Astrocyte of the cerebellum (primary cell): ENCODE results near the gene PLPPR4.

Experiments used
- DNase-seq: peaks from one replicate; pipeline ENCODE4 v3.0.0-alpha.2; 2011; ENCODE audit warnings: low read depth
- H3K4me3 ChIP-seq: 2 replicates; pipeline ENCODE4 v1.5.1; 2011; ENCODE audit warnings: mild to moderate bottlenecking, low read depth, low read length, moderate library complexity
- CTCF ChIP-seq: IDR thresholded peaks from 2 replicates; pipeline ENCODE4 v1.5.1; 2012; ENCODE audit warnings: low read length, low read depth, moderate library complexity, mild to moderate bottlenecking; ENCODE audit errors: missing control alignments
- in situ Hi-C: cut with HindIII; loops from 2 replicates; pipeline ENCODE4 v1.10.0; 2017; ENCODE audit warnings: low sequenced_read_pairs

The PLPPR4 gene

GRCh38 chr1:99227056-99227897 is 37.0 kb upstream of the PLPPR4 start:
- in situ Hi-C loops = no loop called here
- no peak for TF ChIP-seq CTCF
- no peak for DNase-seq

GRCh38 chr1:99228153-99228552 is 36.1 kb upstream of the PLPPR4 start:
- no peak for TF ChIP-seq CTCF
- H3K4me3 ChIP-seq = no peak overlapping the region
- in situ Hi-C loops = no loop called here
- DNase-seq = no peak

More at GRCh38 chr1:99227056-99227897, 37.0 kb upstream of the PLPPR4 start:
- H3K4me3 ChIP-seq = no peak overlapping the region

GRCh38 chr1:99229122-99229521 is 35.2 kb upstream of the PLPPR4 start:
- no peak for DNase-seq
- in situ Hi-C loops = no loop called here
- TF ChIP-seq CTCF = no peak
- H3K4me3 ChIP-seq = no peak overlapping the region

- H3K4me3 ChIP-seq = no peak overlapping the region
- in situ Hi-C loops = no loop called here
- no peak for TF ChIP-seq CTCF
- DNase-seq = no peak
Observed at GRCh38 chr1:99230695-99231094, 33.6 kb upstream of the PLPPR4 start.

- in situ Hi-C loops = no loop called here
- no peak for DNase-seq
- H3K4me3 ChIP-seq = no peak overlapping the region
- TF ChIP-seq CTCF = no peak
Observed at GRCh38 chr1:99232172-99232571, 32.1 kb upstream of the PLPPR4 start.

GRCh38 chr1:99233446-99233845 is 30.8 kb upstream of the PLPPR4 start:
- DNase-seq = no peak
- H3K4me3 ChIP-seq = no peak overlapping the region
- no peak for TF ChIP-seq CTCF
- in situ Hi-C loops = no loop called here
